Progenitor cell of endocrine pancreas (in vitro differentiated cells): Measurements from ENCODE around the gene GUCY1A1. TPM values are rescaled to one million over a fixed set of nuclear protein-coding genes. Genes with fewer than 3 reads are reported as not detected.

Experiments used
- DNase-seq: peaks from one replicate; pipeline ENCODE4 v3.0.0; 2021; ENCODE audit warnings: low spot score; ENCODE audit not compliant: unreplicated experiment
- H3K27ac Mint-ChIP-seq: 2 replicates; pipeline ENCODE4 v1.8.0; 2021; ENCODE audit warnings: mild to moderate bottlenecking, moderate library complexity, mixed read lengths
- H3K27me3 Mint-ChIP-seq: 2 replicates; pipeline ENCODE4 v1.8.0; 2021; ENCODE audit warnings: mixed read lengths
- H3K36me3 Mint-ChIP-seq: 2 replicates; pipeline ENCODE4 v1.8.0; 2022; ENCODE audit warnings: mixed read lengths; ENCODE audit not compliant: insufficient read depth
- H3K4me1 Mint-ChIP-seq: 2 replicates; pipeline ENCODE4 v1.8.0; 2021; ENCODE audit warnings: low read depth, mixed read lengths
- H3K4me3 Mint-ChIP-seq: 2 replicates; pipeline ENCODE4 v1.8.0; 2021; ENCODE audit warnings: low read depth, mild to moderate bottlenecking, moderate library complexity, mixed read lengths
- H3K9me3 Mint-ChIP-seq: 2 replicates; pipeline ENCODE4 v1.8.0; 2021; ENCODE audit warnings: low read depth, mixed read lengths
- total RNA-seq: library from RNA; stranded (reverse); gene quantifications from 2 replicates; pipeline ENCODE4 v1.2.1, GENCODE V29; 2021
- TF ChIP-seq, protein P1 (sequence below): fragments of 200-600 bp; sonication (generic); IDR thresholded peaks from one replicate; pipeline ENCODE4 v1.5.0; 2021; ENCODE audit warnings: antibody characterized with exemption, mild to moderate bottlenecking; ENCODE audit not compliant: unreplicated experiment

Gene GUCY1A1
- total RNA-seq, 1 donor from 2014 or later: 4.7 TPM

DNA sequence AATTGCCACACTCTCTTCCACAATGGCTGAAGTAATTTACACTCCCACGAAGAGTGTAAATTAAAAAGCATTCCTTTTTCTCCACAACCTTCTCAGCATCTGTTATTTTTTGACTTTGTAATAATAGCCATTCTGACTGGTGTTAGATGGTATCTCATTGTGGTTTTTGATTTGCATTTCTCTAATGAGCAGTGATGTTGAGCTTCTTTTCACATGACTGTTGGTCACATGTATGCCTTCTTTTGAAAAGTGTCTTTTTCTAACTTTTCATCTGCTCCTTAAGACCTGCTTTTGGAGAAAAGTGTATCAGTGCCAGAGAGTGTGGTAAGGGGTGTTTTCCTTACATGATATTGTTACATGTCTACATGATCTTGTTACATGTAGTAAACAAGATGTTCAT lies 25.7 kb downstream of the GUCY1A1 start:
- DNase-seq: no peak
- peaks cover 14% of the 10 kb centered on the region for H3K4me1 Mint-ChIP-seq
- no peaks in the 10 kb centered on the region for H3K36me3 Mint-ChIP-seq
- no peaks in the 10 kb centered on the region for H3K9me3 Mint-ChIP-seq
- no peaks in the 10 kb centered on the region for H3K27me3 Mint-ChIP-seq
- no peak overlapping the region for H3K4me3 Mint-ChIP-seq
- TF ChIP-seq, protein P1, sequence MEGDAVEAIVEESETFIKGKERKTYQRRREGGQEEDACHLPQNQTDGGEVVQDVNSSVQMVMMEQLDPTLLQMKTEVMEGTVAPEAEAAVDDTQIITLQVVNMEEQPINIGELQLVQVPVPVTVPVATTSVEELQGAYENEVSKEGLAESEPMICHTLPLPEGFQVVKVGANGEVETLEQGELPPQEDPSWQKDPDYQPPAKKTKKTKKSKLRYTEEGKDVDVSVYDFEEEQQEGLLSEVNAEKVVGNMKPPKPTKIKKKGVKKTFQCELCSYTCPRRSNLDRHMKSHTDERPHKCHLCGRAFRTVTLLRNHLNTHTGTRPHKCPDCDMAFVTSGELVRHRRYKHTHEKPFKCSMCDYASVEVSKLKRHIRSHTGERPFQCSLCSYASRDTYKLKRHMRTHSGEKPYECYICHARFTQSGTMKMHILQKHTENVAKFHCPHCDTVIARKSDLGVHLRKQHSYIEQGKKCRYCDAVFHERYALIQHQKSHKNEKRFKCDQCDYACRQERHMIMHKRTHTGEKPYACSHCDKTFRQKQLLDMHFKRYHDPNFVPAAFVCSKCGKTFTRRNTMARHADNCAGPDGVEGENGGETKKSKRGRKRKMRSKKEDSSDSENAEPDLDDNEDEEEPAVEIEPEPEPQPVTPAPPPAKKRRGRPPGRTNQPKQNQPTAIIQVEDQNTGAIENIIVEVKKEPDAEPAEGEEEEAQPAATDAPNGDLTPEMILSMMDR: no peak
- no peak overlapping the region for H3K27ac Mint-ChIP-seq

DNA sequence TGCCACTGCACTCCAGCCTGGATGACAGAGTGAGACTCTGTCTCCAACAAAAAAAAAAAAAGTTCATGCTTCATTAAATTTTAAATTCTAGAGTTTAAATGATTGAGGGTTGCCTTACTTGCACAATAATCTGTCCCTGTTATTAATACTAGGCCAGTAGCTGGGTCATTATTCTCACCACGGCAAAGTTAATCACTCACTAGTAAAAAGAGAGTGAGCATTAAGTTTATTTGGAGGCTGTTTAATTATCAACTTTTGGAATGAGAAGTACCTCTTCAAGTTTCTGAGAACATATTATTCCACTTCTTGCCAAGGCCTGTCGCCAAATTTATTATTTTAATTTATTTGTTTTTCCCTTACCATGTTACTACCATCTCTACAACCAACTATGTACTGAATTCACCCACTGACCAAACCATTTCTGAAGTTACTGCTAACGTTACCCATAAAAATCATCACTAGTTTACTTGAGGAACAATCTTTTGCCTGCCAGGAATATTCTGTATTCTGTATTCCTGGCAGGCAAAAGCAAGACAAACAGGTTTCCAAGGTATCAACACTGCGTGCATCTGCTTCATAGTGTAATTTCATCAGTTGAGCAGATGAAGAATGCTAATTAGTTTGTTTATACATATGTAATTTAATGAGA lies 26.5 kb downstream of the GUCY1A1 start:
- Mint-ChIP-seq H3K36me3 (no peaks in the 10 kb centered on the region), H3K27me3 (no peaks in the 10 kb centered on the region), H3K9me3 (no peaks in the 10 kb centered on the region), H3K27ac (no peak overlapping the region), H3K4me3 (no peak overlapping the region), H3K4me1 (peaks cover 14% of the 10 kb centered on the region)
- DNase-seq: no peak
- TF ChIP-seq, protein P1: no peak

DNA sequence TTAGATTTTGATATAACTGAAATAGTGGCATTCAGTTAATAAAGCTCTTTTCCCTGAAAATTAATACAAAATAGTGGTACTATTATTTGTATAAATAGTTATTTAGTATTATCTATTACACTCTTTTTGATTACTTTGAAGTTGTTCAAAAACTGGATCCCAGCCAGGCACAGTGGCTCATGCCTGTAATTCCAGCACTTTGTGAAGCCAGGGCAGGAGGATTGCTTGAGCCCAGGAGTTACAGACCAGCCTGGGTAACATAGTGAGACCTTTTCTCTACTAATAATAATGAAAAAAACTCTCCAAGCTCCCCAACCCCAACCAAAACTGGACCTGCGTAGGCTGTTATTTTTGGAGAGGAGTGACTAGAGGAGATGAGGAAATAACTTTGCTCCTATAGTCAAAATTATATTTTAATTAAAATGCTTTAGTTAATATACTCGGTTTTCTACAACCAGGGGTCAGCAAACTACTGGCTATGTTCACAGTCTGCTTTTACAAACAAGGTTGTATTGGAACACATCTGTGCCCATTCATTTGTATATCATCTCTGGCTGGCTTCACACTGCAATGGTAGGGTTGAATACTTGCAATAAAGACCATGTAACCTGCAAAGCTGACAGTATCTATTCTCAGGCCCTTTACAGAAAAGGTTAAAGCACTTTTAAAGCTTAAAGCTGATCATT lies 27.6 kb downstream of the GUCY1A1 start:
- no peaks in the 10 kb centered on the region for H3K27me3 Mint-ChIP-seq
- no peak for DNase-seq
- H3K36me3 Mint-ChIP-seq: peaks cover 3% of the 10 kb centered on the region
- no peaks in the 10 kb centered on the region for H3K9me3 Mint-ChIP-seq
- no peak overlapping the region for H3K27ac Mint-ChIP-seq
- no peak overlapping the region for H3K4me3 Mint-ChIP-seq
- TF ChIP-seq, protein P1: no peak
- H3K4me1 Mint-ChIP-seq: peaks cover 14% of the 10 kb centered on the region

DNA sequence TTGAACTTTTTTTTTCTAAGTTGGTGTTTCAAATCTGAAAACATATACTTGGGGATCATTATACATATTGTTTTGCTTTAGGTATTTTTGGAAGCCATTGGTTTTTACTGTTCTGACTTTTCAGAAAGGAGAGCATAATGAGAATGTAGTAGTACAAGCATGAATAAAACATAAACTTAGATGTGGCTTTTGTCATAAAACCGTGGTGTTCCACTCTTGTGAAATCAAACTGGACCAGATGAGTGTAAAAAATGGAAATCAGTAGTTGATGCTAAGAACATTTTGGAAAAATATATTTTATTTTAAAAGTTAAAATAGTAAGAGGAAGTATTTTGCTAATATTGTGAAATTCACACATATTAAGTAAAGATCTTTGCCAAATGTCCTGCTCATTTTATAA lies 29.6 kb downstream of the GUCY1A1 start:
- Mint-ChIP-seq H3K27me3 (no peaks in the 10 kb centered on the region), H3K27ac (no peak overlapping the region), H3K9me3 (no peaks in the 10 kb centered on the region), H3K4me3 (no peak overlapping the region), H3K36me3 (peaks cover 3% of the 10 kb centered on the region), H3K4me1 (peaks cover 14% of the 10 kb centered on the region)
- TF ChIP-seq, protein P1: no peak
- no peak for DNase-seq

DNA sequence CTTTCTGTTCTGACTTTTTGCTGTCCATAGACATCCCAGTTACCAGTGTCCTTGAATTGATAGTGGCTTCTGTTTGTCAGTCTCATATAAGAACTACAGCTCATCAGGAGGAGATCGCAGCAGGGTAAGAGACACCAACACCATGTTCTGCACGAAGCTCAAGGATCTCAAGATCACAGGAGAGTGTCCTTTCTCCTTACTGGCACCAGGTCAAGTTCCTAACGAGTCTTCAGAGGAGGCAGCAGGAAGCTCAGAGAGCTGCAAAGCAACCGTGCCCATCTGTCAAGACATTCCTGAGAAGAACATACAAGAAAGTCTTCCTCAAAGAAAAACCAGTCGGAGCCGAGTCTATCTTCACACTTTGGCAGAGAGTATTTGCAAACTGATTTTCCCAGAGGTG lies 30.1 kb downstream of the GUCY1A1 start:
- TF ChIP-seq, protein P1: no peak
- DNase-seq: no peak
- peaks cover 14% of the 10 kb centered on the region for H3K4me1 Mint-ChIP-seq

More for the DNA sequence above, 30.1 kb downstream of the GUCY1A1 start:
- Mint-ChIP-seq H3K4me3 (no peak overlapping the region), H3K27ac (no peak overlapping the region), H3K27me3 (no peaks in the 10 kb centered on the region), H3K36me3 (peaks cover 3% of the 10 kb centered on the region), H3K9me3 (no peaks in the 10 kb centered on the region)
